ENCODE data around the gene ARHGEF38.
"Not testable (repeated sequence)": the region's sequence is repeated elsewhere in the genome, so short reads cannot be mapped to it uniquely, and the experiment has no call there.

ARHGEF38 gene

DNA sequence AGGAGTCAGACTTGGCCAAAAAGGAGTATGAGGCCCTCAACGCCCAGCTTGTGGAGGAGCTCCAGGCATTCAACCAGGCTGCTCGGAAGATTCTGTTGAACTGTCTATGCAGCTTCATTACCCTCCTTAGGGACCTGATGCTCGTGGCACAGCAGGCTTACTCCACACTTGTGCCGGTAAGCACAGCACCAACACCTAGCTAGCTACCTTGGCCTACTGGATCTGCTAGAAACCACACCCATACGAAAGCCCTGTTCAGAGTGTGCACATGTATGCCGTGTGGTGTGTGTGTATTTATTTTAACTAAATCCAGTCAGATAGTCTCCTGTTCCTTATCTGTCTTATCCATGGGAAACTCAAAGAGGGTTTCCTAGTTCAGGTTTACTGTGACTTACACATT lies 106.8 kb downstream of the ARHGEF38 start:
- no peak for DNase-seq

DNA sequence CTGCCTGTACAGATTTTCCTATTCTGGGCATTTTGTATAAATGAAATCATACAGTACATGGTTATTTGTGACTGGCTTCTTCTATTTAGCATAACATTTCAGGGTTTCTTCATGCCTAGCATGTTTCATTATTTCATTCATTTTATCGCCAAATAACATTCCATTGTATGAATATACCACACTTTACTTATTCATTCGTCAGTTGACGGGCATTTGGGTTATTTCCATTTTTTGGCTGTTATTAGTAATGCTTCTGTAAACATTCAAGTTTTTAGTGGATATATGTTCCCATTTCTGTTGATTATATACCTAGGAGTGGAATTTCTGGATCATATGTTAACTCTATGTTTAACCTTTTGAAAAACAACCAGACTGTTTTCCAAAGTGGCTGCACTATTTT lies 108.6 kb downstream of the ARHGEF38 start:
- no peak for DNase-seq

GRCh38 chr4:105662935-105663675 lies 110.7 kb downstream of the ARHGEF38 start:
- no peak for DNase-seq

DNA sequence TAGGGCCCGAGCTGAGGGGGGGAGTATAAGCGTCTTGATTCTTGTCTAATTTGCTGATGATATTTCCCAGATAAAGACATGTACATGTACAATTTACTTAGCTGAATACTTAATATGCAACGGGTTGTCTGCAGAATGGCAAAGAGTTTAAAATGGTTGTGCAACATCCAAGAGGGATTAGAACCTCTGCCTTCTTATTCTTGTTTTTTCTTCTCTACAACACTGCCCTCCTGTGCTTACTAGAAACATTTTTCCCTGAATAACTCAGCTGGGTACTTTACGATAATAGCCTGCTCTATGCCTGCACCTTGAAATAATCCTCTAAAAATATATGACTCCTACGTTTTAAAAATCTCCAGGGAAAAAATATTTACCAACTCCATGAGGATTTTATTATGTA lies 114.3 kb downstream of the ARHGEF38 start:
- DNase-seq, result no peak

- DNase-seq, result no peak
Measured at GRCh38 chr4:105670684-105671083, 118.3 kb downstream of the ARHGEF38 start.

GRCh38 chr4:105671301-105671700 lies 118.9 kb downstream of the ARHGEF38 start:
- DNase-seq, result no peak

- DNase-seq, result no peak
Measured at GRCh38 chr4:105674011-105674410, 121.6 kb downstream of the ARHGEF38 start.

- DNase-seq, result no peak
Measured at GRCh38 chr4:105677709-105678108, 125.3 kb downstream of the ARHGEF38 start.

- DNase-seq, result no peak
Measured at GRCh38 chr4:105679186-105679585, 126.8 kb downstream of the ARHGEF38 start.

GRCh38 chr4:105683038-105683437 lies 130.6 kb downstream of the ARHGEF38 start:
- no peak for DNase-seq

GRCh38 chr4:105686571-105686970 lies 134.2 kb downstream of the ARHGEF38 start:
- DNase-seq, result no peak

- not testable (repeated sequence) for DNase-seq
Measured at GRCh38 chr4:105694812-105695211, 142.4 kb downstream of the ARHGEF38 start.

DNA sequence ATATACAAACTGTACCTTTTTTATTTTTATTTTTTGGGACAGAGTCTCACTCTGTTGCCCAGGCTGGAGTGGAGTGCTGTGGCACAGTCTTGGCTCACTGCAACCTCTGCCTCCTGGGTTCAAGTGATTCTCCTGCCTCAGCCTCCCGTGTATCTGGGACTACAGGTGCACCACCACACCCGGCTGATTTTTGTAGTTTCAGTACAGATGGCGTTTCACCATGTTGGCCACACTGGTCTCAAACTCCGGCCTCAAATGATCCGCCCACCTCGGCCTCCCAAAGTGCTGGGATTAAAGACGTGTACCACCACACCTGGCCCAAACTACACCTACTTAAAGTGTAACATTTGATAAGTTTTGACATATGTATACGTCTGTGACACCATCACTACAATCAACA lies 143.4 kb downstream of the ARHGEF38 start:
- DNase-seq, result not testable (repeated sequence)

DNA sequence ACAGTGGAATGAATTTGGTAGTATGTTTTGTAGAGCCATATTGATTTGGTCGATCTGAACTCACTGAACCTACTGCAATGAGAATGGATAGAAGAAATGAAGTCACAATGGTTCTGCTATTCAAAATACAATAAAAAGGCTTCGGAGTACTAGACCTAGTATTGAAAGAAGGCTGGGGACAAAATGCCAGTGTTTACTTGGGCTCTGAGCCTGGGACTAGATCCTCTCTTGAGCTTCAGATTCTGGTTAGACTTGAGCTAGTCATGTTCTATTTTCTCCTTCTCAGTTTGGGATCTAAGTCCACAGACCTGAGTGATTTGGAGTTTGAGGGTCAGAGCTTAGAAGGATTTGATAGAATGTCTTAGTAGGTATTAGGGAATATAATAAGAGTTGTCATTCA lies 146.2 kb downstream of the ARHGEF38 start:
- DNase-seq, result no peak

DNA sequence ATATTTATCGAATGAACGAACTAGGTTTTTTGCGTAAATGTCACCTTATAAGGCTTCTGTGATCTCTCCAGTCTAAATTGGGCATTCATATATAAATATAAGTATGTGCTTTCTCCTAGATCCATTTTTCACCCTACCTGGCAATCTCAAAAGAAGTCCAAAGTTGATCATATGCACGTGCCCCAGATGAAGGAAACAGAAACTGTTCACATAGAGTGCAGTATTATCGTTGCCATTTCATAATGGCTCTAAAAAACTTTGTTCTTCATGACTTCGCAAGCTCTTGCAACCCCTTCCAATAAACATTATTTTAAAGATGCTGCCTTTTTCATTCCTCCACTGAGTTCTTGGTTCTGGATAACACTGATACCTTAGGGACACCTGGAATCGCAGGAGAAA lies 155.4 kb downstream of the ARHGEF38 start:
- peak; percentile 23 for DNase-seq

DNA sequence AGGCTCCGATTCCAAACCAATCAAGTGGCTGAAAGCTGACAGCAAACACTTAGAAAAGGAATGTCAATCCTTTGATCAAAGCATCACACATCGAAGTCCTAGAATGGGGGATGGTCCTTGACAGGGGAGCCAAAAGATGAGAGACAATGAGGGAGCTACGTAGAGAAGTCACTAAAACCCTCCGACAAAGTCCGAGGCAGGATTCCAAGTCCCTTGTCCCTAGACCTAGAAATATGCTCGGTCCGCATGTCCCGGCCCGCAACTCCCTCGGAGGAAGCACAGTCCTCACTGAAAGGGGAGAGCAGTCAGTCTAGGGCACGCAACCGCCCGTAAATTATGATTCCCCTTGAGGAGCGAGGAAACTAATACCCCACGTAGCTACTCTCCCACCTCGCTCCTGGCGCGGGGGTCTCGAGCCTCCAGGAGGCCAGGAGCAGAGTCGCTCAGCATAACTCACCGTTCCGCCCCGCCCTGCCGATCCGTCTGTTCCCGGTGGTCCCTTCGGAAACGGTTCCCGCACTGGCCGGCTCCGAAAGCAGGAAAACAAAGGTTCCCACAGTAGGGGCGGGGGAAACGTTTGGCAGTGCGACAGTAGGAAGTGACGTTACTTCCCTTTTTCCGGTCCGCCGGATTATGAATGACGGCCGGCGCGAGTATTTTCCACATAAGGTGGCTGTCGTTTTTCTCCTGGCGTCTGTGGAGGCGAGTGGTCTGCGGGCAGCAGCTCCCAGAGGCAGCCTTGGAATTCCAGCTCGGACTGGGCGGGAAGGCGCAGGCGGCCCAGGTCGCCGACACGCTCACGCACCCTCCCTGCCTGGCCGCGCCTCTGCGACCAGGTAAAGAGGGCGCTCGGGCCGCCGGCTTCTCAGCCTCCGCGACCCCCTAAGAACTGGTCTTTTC lies 156.0 kb downstream of the ARHGEF38 start, which contains the start of the genes GSTCD and INTS12:
Gene GSTCD (plus strand): TSS at position 604 of the 900 bp plus-strand sequence. CDS start 8,830 bp downstream, outside the sequence.
Gene INTS12 (minus strand): TSS at position 509 of the 900 bp plus-strand sequence. CDS start 8,684 bp downstream, outside the sequence.
- DNase-seq, result peak; percentile 94

DNA sequence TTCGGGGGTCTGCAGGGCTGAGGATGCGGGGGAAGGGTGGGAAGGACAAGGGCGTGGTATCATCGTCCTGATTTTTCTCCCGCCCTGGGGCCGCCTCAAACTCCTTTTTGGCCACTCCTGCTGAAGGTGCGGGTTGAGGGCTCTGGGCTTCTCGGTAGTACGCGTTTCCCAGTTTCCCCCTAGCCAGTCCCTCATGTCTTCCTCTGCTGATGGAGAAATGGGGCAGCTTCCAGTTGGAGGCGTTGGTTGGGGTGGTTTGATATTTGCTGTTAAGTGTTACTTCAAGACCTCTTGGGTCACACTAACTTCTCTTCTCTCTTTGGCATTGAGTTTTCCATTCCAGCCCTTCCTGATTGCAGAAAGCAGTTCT lies 156.6 kb downstream of the ARHGEF38 start:
- DNase-seq, result no peak

DNA sequence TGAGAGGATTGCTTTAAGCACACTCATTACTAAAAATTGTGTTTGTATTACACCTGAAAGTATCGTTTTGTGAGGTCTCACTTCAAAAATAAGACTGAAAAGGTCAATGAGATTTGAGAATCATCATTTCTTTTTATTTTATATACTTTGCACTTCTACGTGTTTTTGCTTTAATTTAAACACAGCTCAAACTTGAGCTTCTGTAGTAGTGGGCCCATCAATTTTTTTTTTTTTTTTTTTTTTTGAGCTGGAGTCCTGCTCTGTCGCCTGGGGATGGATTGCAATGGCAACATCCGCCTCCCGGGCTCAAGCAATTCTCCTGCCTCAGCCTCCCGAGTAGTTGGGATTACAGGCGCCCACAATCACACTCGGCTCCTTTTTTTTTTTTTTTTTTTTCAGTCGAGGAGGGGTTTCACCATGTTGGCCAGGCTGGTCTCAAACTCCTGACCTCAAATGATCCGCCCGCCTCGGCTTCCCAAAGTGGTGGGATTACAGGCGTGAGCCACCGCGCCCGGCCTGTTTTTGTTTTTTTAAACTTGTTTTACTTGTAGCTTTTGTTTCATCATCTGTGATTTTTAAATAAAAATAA lies 157.7 kb downstream of the ARHGEF38 start:
- no peak for DNase-seq

- no peak for DNase-seq
Measured at GRCh38 chr4:105710678-105711077, 158.3 kb downstream of the ARHGEF38 start.

GRCh38 chr4:105712766-105713165 lies 160.3 kb downstream of the ARHGEF38 start:
- no peak for DNase-seq

GRCh38 chr4:105714071-105714521 lies 161.7 kb downstream of the ARHGEF38 start:
- no peak for DNase-seq

DNA sequence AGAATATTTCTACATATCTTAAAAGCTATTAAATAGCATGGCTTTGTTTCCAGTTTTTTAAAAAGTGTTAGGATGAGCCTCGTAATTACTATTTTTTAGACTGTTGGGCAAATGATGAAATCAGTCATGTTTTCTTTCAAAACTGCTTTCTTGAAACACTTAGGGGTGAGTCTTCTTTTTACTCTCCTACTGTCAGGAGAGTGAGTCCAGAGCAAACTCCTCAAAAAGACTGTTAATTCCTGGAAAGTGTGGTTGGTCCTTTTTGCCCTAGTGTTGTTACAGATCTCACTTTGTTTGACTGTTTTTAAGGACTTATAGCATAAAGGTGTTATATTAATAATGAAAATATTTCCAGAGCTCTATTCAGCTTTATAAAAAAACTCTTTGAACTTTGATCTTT lies 162.5 kb downstream of the ARHGEF38 start:
- no peak for DNase-seq

DNA sequence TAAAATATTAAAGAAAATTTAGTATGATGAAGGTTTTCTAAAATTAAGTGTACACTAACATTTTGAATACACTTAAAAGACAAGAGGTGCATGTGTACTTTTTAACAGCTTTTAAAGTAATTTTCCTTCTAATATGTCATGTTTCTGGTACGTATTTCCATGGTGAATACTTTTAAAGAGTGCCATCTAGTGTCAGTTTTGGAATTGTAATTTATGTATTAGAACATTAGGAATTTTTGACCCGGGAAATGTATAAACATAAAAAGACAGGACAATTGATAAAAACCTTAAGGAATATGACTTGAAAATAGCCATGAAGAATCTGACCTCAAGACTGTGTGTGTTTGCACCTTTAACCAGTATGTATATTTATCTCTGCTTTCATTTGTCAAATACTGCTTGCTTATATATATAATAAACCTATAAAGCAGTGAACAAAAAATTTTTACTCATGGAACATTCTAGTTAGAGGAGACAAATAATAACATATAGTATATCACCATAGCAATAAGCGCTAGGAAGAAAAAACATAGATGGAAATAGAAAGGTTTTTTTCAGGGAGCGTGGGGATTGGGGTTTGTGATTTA lies 163.4 kb downstream of the ARHGEF38 start:
- DNase-seq, result no peak
